Measurements from ENCODE around the gene ZNF593OS.

DNA sequence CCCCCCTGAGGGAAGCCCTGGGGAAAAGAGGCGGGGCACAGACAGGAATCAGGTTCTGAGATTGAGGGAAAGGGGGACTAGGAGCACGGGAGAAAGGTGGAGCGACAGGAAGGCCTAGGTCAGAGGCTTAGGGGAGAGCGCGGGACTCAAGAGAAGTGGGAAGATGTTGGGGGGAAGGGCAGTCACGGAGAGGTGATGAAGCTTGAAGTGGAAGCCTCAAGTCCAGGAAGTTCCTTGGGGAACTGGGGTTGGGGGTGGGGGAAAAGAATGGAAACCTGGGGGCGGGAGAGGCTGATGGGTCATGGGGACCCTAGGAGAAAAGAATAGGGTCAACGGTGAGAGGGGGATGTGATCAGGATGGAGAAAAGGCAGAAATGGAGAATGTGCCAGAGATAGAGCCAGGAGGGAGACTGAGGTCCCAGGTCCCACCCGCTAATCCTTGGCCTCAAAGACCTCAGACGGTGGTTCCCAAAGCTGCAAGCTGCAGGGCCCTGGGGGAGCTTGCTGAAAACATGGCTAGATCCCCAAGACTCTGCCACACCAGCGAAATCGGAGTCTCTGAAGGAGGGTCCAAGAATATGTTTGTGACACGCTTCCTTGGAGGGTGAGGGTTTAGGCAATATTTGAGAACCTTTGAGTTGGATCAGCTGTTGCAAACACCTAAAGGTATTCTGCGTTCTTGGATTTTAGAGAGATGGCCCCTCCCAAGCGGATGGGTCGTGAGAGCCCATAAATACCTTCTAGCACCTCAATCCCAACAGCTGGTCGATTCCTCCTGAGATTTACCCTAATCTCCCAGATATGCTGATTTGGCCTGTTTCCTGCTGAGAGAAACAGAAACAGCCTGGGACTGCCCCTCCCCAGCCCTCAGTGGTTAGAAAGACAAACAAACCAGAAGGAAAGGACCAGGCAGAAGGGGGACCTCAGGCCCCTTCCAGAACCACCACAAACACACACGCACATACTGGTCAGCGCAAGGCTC, 6.5 kb downstream of the ZNF593OS start:
- TF ChIP-seq POLR2AphosphoS5 (IDR thresholded peaks at IDR 0.05) (no peak), POLR2A (IDR thresholded peaks at IDR 0.05) (no peak), EP300 (IDR thresholded peaks at IDR 0.05) (no peak)

All from gastroesophageal sphincter (tissue), 2 donors.